Smooth muscle cell (in vitro differentiated cells): ENCODE results near the gene DYNC1I2. TPM values are rescaled to one million over a fixed set of nuclear protein-coding genes. Genes with fewer than 3 reads are reported as not detected.

Source experiments
- DNase-seq: peaks from one replicate; lab custom pipeline; 2025; ENCODE audit not compliant: unreplicated experiment; lab: John Stamatoyannopoulos, UW
- H2AFZ ChIP-seq: fragments of 200-600 bp; sonication (generic); 2 replicates; pipeline ENCODE4 v1.6.0; 2016; ENCODE audit warnings: antibody characterized with exemption, low read depth, mild to moderate bottlenecking
- H3F3A ChIP-seq: fragments of 200-600 bp; sonication (generic); 2 replicates; pipeline ENCODE4 v1.6.0; 2017; ENCODE audit warnings: antibody characterized with exemption, low read depth
- H3K27ac ChIP-seq: fragments of 200-600 bp; sonication (generic); 2 replicates; pipeline ENCODE4 v1.5.1; 2016; ENCODE audit warnings: low read depth, mild to moderate bottlenecking
- H3K27me3 ChIP-seq: fragments of 200-600 bp; sonication (generic); 2 replicates; pipeline ENCODE4 v1.6.1; 2016; ENCODE audit warnings: low read depth, mild to moderate bottlenecking
- H3K36me3 ChIP-seq: fragments of 200-600 bp; sonication (generic); 2 replicates; pipeline ENCODE4 v1.5.1; 2016; ENCODE audit warnings: low read depth
- H3K4me1 ChIP-seq: fragments of 200-600 bp; sonication (generic); 2 replicates; pipeline ENCODE4 v1.5.1; 2016; ENCODE audit warnings: low read depth
- H3K4me2 ChIP-seq: fragments of 200-600 bp; sonication (generic); 2 replicates; pipeline ENCODE4 v1.6.0; 2016; ENCODE audit warnings: mild to moderate bottlenecking
- H3K4me3 ChIP-seq: fragments of 200-600 bp; sonication (generic); 2 replicates; pipeline ENCODE4 v1.5.1; 2016; ENCODE audit warnings: mild to moderate bottlenecking
- H3K79me2 ChIP-seq: fragments of 200-600 bp; sonication (generic); 2 replicates; pipeline ENCODE4 v1.6.0; 2016; ENCODE audit warnings: low read depth, mild to moderate bottlenecking
- H3K9ac ChIP-seq: fragments of 200-600 bp; sonication (generic); 2 replicates; pipeline ENCODE4 v1.6.0; 2016; ENCODE audit warnings: low read depth
- H3K9me3 ChIP-seq: fragments of 200-600 bp; sonication (generic); replicated peaks from 2 replicates; pipeline ENCODE4 v1.5.1; 2016; ENCODE audit warnings: low read depth
- H4K20me1 ChIP-seq: fragments of 200-600 bp; sonication (generic); 2 replicates; pipeline ENCODE4 v1.6.0; 2016; ENCODE audit warnings: low read depth
- WGBS: methylation state at CpG from one replicate; pipeline ENCODE4 v1.1.7; 2016; ENCODE audit warnings: low lambda C conversion rate; 5-methylcytosine and 5-hydroxymethylcytosine counted together
- polyA plus RNA-seq: library from polyadenylated mRNA; unstranded; fragments of >200 nt; fragmentation: Nextera tagmentation; extraction: Ambion mirVana; gene quantifications from 2 replicates; pipeline ENCODE4 v1.2.1, GENCODE V29; 2016
- total RNA-seq: library from RNA; depleted of rRNA; stranded (reverse); fragments of >200 nt; gene quantifications from 2 replicates; pipeline ENCODE4 v1.2.3, GENCODE V29; 2014
- TF ChIP-seq, protein P1 (sequence below): fragments of 200-600 bp; sonication (generic); IDR thresholded peaks from 2 replicates; pipeline ENCODE4 v1.5.1; 2017; ENCODE audit warnings: borderline replicate concordance, mild to moderate bottlenecking, antibody characterized with exemption; ENCODE audit not compliant: insufficient read depth, poor library complexity, severe bottlenecking

DYNC1I2 gene
- total and polyA plus RNA-seq, 2 experiments from 2014 or later = 66.1 to 236 TPM

DNA sequence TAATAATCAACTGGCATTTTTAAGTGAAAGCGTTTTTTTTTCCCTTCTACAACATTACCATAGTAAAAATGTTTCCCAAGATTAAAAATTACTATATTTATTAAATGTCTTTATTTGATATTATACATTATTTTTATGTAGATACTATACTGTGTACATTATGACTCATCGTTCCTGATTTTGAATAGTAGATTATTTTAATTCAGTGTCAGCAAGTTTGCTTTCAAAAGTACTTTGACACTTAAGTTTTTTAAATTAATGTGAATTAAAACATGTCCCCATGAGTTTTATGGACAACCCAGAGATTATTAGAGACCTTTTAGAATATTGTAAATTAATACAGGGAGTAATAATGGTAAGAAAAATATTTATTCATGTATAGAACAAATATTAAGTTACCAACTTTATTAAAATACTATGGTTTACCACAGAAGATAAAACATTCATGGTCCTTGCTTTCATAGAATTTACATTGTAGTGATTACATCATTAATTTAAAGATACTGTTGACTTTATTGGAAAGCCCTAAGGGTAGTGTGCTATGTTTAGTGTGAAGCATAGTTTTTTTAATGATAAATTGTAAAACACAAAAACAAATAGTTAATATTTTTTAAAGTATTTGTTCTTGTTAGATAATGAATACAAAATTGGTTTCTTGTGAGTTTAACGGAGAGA is 21.9 kb downstream of the DYNC1I2 start:
- no peaks in the 10 kb centered on the region for H3K9me3 ChIP-seq
- H3K36me3 ChIP-seq = no peaks in the 10 kb centered on the region
- TF ChIP-seq, protein P1, sequence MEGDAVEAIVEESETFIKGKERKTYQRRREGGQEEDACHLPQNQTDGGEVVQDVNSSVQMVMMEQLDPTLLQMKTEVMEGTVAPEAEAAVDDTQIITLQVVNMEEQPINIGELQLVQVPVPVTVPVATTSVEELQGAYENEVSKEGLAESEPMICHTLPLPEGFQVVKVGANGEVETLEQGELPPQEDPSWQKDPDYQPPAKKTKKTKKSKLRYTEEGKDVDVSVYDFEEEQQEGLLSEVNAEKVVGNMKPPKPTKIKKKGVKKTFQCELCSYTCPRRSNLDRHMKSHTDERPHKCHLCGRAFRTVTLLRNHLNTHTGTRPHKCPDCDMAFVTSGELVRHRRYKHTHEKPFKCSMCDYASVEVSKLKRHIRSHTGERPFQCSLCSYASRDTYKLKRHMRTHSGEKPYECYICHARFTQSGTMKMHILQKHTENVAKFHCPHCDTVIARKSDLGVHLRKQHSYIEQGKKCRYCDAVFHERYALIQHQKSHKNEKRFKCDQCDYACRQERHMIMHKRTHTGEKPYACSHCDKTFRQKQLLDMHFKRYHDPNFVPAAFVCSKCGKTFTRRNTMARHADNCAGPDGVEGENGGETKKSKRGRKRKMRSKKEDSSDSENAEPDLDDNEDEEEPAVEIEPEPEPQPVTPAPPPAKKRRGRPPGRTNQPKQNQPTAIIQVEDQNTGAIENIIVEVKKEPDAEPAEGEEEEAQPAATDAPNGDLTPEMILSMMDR = no peak
- no peak overlapping the region for H3K4me2 ChIP-seq
- H3F3A ChIP-seq = no peaks in the 10 kb centered on the region
- peaks cover 60% of the 10 kb centered on the region for H4K20me1 ChIP-seq
- no peak overlapping the region for H3K4me3 ChIP-seq
- DNase-seq = no peak
- H3K4me1 ChIP-seq = peaks cover 10% of the 10 kb centered on the region
- no peak overlapping the region for H3K27ac ChIP-seq
- WGBS = 93% methylated on average over 3 of the region's 3 CpGs
- H3K27me3 ChIP-seq = no peaks in the 10 kb centered on the region
- H3K9ac ChIP-seq = no peak overlapping the region
- H2AFZ ChIP-seq = no peak overlapping the region
- H3K79me2 ChIP-seq = peaks cover 77% of the 10 kb centered on the region

DNA sequence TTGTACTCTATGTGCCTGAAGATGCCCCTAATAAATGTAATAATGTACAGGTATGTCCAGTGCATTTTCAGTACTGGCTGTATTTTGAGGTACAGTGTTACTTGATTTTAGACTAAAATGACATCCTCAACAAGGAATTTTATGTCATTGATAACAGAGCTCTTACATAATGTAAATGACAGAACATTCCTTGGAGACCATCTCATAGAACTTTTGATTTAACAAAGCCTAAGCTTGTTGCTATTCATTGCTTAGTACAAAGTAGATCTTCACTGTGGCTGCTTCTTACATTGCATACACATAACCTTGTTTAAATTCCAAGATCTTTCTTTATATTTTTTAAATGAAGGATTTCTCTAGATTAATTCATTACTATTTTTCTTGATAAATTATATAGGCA is 24.1 kb downstream of the DYNC1I2 start:
- Histone ChIP-seq H3K9ac (no peak overlapping the region), H3K27ac (peak overlapping the region; percentile 80), H3K4me2 (peak overlapping the region; percentile 71), H3K4me1 (peaks cover 10% of the 10 kb centered on the region), H2AFZ (no peak overlapping the region), H3K79me2 (peaks cover 70% of the 10 kb centered on the region), H3K27me3 (no peaks in the 10 kb centered on the region), H3K36me3 (peaks cover 5% of the 10 kb centered on the region), H4K20me1 (peaks cover 53% of the 10 kb centered on the region), H3K4me3 (no peak overlapping the region), H3F3A (no peaks in the 10 kb centered on the region), H3K9me3 (no peaks in the 10 kb centered on the region)
- TF ChIP-seq, protein P1 = no peak
- DNase-seq = no peak

DNA sequence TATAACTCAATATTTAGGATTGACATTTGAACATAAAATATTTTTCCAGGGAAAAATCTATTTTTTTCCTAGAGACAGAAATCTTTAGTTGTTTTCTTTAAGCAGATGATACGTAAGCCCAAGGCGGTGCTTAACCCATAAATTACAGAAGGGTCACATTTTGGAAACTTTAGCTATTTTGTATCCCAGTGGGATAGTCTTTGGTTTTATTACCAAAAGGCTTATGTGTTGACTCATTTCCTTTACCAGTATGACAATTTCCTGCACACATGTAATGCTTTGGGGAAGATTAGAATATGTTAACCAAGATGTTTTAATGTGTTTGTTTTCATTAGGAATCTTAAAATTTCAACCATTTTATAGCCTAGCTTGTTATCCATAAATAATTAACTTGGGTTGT is 24.8 kb downstream of the DYNC1I2 start:
- Histone ChIP-seq H2AFZ (no peak overlapping the region), H3F3A (no peaks in the 10 kb centered on the region), H3K9me3 (no peaks in the 10 kb centered on the region), H3K4me1 (peaks cover 10% of the 10 kb centered on the region), H3K79me2 (peaks cover 64% of the 10 kb centered on the region), H3K4me3 (no peak overlapping the region), H3K27me3 (no peaks in the 10 kb centered on the region), H3K4me2 (peak overlapping the region; percentile 71), H3K27ac (peak overlapping the region; percentile 80), H4K20me1 (peaks cover 47% of the 10 kb centered on the region), H3K36me3 (peaks cover 11% of the 10 kb centered on the region), H3K9ac (no peak overlapping the region)
- 15% methylated on average over 2 of the region's 2 CpGs for WGBS
- TF ChIP-seq, protein P1 = no peak
- no peak for DNase-seq

DNA sequence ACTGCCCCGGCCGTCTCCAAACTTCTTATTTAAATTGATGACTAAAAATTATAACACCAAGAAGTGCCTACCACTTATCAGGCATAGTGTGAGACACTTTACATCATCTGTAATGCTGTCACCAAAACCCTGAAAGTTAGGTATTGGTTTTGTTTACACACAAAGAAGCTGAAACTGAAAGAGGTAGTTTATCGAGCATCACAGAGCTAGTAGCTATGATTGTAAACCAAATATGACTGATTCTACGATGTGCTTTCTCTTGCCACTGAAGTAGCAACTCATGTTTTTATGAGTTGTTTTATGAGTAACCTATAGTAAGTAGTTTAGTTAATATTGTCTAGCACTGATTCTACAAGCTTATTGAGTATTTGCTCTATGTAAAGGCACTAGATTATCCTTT is 31.5 kb downstream of the DYNC1I2 start:
- TF ChIP-seq, protein P1 = no peak
- Histone ChIP-seq H3F3A (no peaks in the 10 kb centered on the region), H3K9ac (no peak overlapping the region), H2AFZ (no peak overlapping the region), H3K36me3 (peaks cover 24% of the 10 kb centered on the region), H3K9me3 (no peaks in the 10 kb centered on the region), H3K27me3 (no peaks in the 10 kb centered on the region), H3K79me2 (peaks cover 27% of the 10 kb centered on the region), H3K4me1 (peaks cover 28% of the 10 kb centered on the region), H4K20me1 (peaks cover 36% of the 10 kb centered on the region), H3K4me3 (no peak overlapping the region), H3K4me2 (no peak overlapping the region), H3K27ac (no peak overlapping the region)
- DNase-seq = no peak
- 97% methylated on average over 4 of the region's 4 CpGs for WGBS
